ENCODE results near the gene PAIP2. TPM values are rescaled to one million over a fixed set of nuclear protein-coding genes. Genes with fewer than 3 reads are reported as not detected.

PAIP2 gene
- total RNA-seq, 1 donor from 2014 or later: 77.0 TPM

GRCh38 chr5:139390639-139391569 is 49.2 kb downstream of the PAIP2 start:
- intact Hi-C loops (cut with micrococcal nuclease): loop anchor here (5.0 to 10.0 kb wide), 3 partner anchors 119 to 736 kb away; partner anchors contain the start of gene SIL1

DNA sequence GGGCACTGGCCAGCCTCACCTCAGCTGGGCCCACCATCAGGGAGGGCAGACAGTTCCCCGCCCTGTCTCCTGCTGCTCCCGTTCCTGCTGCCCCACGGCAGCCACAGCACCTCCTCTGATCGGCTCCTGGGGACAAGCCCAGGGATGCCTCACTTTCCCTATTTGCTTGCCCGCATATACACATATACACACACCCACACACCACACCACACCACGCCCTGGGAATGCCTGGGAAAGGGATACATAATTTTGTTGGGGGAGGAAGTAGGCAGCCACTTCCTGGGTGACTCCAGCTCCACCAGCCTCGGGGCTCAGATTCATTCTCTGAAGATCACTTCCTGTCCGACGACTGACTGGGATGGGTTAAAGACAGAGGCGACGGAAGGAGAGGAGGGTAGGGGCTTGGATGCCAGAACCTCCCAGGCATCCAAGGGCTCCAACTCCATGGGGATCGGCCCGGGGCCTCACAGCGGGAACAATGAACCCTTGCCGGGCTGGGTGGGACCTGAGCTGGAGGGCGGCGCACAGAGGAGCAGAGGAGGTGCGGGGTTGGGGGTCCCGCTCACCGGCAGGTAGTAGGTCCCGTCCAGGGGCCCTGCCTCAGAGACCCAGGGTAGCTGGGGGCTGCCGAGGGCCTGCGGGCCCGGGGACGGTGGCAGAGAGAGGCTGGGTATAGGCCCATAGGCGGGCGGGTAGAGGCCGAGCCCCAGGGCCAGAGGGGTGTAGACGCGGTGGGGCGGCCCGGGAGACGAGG is 50.1 kb downstream of the PAIP2 start:
- intact Hi-C loops (cut with micrococcal nuclease): loop anchor here (1.0 to 10.0 kb wide), 7 partner anchors 13 to 737 kb away; partner anchors contain the start of genes MATR3, PAIP2, SIL1 and SPATA24

DNA sequence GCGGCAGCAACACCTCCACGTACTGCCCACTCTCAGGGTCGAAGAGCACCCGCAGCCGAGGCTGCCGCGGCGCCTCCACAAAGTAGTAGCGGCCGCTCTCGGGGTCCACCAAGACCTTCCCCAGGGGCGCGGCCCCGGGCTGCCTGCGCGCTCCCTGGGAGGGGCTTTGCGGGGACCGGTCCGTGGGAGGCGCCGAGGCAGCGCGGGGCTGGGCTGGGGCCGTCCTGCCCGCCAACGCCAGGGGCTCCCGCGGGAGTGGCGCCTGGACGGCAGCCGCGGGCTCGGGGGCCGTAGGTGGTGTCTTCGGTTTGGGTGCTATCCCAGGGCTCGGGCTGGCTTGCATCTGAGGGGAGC is 50.6 kb downstream of the PAIP2 start:
- intact Hi-C loops (cut with micrococcal nuclease): loop anchor here (1.0 to 10.0 kb wide), 7 partner anchors 12 to 738 kb away; partner anchors contain the start of genes MATR3, PAIP2, SIL1 and SPATA24

DNA sequence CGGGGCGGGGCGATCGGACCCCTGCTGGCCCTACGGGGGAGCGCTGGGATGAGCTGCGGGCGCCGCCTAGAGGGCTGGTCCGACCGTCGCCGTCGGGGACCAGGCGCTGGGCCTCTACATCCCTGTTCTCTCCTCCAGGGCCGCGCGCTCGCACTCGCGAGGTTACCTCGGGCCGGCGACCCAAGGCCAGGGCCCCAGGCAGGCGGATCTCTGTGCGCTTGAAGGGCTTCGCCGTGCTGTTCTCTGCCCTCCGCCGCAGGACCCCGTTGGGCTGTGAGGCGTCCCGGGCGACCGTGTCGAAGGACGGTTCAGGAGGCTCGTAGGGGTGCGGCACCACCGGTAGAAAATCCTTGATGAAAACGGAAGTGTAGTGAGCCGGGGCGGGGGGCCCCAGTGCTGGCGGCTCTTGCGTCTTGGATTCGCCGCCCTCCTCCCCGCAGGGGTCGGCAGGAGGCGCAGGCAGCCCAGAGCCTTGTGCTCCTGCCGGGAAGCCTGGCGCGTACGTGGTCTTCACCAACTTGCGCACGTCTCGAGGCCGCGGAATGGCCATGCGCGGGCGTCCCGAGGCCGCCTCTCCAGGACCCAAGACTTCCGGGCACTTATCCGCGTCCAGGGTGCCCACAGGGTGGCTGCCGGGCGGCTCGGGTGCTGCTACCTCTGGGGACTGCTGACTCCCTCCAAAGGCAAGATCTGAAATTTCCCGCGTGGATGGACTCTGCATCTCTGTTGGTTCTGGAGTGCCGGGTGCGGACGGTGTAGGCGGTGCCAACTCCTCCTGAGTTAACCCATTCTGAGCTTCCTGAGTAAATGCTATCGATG is 51.2 kb downstream of the PAIP2 start:
- intact Hi-C loops (cut with micrococcal nuclease): loop anchor here (1.0 to 10.0 kb wide), 7 partner anchors 11 to 738 kb away; partner anchors contain the start of genes MATR3, PAIP2, SIL1 and SPATA24

DNA sequence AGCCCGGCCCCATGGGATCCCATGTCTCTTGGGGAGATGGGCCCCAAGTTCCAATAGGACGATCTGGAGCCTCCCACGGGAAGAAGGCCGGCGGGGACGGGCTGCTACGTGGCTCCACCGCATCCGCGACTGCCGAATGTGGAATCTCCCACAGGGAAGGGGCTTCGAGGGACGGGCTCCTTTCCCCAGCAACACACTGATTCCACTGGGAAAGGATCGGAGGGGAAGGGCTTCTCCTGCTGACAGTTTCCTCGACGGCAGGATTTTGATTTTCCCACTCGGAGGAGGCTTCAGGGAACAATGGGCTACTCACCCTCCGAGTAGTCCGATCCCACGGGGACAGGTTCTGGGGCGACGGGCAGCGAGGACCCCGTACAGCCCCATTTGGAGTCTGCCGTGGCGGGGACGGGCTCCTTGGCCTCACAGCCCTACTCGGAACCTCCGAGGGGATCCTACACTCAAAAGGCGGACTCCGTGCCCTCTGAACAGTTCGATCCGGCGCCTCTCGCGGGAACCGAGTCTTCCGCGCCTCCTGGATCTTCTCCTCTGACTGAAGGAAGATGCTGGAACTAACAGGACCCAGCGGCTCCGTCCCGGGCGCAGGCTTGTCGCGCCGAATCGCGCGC is 52.0 kb downstream of the PAIP2 start:
- intact Hi-C loops (cut with micrococcal nuclease): loop anchor here (2.0 to 10.0 kb wide), 5 partner anchors 101 to 739 kb away; partner anchors contain the start of genes MATR3, SIL1 and UBE2D2

GRCh38 chr5:139394123-139394653 is 52.5 kb downstream of the PAIP2 start:
- intact Hi-C loops (cut with micrococcal nuclease): loop anchor here (5.0 to 10.0 kb wide), 3 partner anchors 122 to 739 kb away; partner anchors contain the start of gene SIL1

GRCh38 chr5:139394654-139395566 is 53.3 kb downstream of the PAIP2 start, which contains the start of gene PROB1:
Gene PROB1, minus strand, starts transcription at chr5:139395104. Its CDS starts 23 bp downstream, at chr5:139395081.
- intact Hi-C loops (cut with micrococcal nuclease): loop anchor here (5.0 to 10.0 kb wide), 3 partner anchors 123 to 740 kb away; partner anchors contain the start of gene SIL1

DNA sequence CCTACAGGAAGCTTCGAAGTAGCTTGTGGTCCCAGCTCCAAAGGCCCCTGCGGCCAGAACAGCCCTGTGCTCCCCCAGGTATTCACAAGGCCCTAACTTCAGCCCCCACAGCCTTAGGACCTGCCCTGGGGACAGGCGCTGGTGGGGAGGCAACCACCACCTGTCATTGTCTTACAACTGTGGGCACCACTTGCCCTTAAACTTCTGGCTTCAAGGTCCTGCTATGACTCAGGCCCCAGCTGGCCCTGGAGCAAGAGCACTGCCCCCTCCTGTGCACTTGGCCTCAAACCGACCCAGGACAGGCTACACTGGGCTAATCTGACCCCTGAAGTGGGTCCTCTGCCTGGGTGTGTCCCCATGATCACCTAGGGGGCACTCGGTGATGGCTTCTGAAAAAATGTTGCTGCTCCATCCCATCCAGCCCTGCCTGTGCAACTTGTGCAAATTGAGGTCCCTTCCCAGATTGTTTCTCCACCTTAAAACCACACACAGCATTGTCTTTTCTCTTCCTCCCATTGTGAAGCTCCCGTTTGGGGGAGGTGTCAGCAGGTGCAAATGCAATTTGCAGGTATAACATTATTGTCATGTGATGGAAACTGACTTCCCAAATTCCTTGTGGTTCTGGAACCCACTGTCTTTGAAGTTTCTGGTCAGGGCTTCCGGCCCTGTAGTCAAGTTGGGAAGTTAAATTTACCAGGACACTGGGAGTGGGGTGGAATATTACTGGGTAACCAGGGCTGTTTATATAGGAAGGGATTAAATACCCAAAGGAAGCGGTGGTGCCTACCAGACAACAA is 54.4 kb downstream of the PAIP2 start:
- intact Hi-C loops (cut with micrococcal nuclease): loop anchor here (10.0 kb wide), 1 partner anchor 741 kb away; no protein-coding TSS in a partner anchor

DNA sequence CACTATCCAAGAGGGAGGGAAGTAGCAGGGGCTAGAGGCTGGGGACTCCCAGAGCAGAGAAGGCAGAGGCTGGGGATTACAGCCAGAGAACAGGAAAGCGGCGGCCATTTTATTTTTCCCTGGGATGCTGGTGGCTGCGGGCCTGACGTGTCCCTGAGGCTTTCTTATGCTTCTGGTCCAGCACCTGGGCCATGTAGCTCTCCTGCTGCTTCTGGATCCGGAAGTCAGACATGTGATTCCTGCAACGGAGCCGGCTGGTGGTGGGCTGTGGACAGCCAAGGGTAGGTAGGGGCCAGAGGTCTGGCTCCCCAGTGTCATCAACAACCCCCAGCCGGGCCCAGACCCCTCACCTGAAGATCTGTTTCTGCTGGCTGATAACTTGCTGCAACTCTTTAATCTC is 55.0 kb downstream of the PAIP2 start:
- intact Hi-C loops (cut with micrococcal nuclease): loop anchor here (10.0 kb wide), 1 partner anchor 742 kb away; no protein-coding TSS in a partner anchor

- intact Hi-C loops (cut with micrococcal nuclease): loop anchor here (10.0 kb wide), 1 partner anchor 743 kb away; no protein-coding TSS in a partner anchor
Measured at GRCh38 chr5:139397921-139398320, 56.3 kb downstream of the PAIP2 start.

DNA sequence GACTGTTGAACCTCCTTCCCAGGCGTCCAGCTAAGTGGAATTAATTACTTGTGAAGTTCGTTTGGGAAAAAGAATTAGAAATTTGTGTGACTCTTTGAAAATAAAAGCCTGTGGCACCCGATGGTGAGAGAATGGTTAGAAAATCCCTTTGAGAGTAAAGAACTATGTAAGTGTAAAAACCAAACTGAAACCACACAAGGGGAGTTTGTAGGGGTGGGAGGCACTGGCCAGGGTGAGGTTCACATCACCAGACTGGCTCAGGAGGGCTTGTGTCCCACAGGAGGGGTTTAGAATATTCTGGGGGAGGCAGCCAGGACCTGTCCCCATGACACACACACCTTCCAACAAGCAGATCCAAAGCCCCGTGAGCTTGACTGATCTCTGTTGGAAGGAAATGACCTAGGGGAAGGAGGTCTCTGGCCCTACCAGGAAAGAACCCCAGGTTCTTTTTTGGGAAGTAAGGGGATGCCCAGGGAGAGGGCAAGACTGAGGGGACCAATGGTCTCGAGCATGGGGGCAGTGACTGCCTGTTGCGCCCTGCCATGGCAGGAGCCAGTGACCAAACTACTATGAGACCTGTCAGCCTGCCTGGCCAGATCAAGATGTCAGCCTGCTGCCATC is 58.0 kb downstream of the PAIP2 start:
- intact Hi-C loops (cut with micrococcal nuclease): loop anchor here (5.0 to 10.0 kb wide), 6 partner anchors 745 to 1003 kb away; partner anchors contain the start of genes ANKHD1, CYSTM1, EGR1 and ETF1

- intact Hi-C loops (cut with micrococcal nuclease): loop anchor here (5.0 to 10.0 kb wide), 5 partner anchors 773 to 1001 kb away; partner anchors contain the start of genes ANKHD1, CYSTM1, EGR1 and ETF1
Measured at GRCh38 chr5:139401546-139401945, 59.9 kb downstream of the PAIP2 start.

DNA sequence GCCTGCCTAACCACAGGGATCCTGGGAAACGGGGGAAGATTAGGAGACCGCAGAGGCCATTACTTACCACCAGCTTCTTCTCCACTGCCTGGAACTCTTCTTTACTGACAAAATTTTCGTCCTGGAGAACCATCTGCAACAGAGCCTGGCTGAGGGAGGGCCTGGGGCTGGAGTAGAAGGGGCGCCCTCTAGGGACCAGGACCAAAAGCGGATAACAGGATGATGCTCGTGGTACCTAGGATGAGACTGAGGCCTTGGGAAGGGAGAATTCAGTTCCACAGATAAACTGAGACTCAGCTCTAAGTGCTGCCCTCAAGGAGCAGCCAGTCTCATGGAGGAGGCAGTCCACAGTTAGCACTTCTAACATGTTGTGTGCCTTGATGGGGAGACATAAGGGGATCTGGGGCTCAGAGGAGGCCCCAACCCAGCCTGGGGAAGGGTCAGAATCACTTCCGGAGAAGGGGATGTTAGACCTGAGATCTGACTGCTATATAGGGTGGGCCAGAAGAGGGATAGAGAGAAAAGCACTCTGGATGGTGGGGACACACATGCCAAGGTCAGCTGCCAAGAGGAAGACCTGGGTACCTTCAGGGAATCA is 61.0 kb downstream of the PAIP2 start:
- intact Hi-C loops (cut with micrococcal nuclease): loop anchor here (5.0 to 10.0 kb wide), 5 partner anchors 772 to 1000 kb away; partner anchors contain the start of genes ANKHD1, CYSTM1, EGR1 and ETF1

DNA sequence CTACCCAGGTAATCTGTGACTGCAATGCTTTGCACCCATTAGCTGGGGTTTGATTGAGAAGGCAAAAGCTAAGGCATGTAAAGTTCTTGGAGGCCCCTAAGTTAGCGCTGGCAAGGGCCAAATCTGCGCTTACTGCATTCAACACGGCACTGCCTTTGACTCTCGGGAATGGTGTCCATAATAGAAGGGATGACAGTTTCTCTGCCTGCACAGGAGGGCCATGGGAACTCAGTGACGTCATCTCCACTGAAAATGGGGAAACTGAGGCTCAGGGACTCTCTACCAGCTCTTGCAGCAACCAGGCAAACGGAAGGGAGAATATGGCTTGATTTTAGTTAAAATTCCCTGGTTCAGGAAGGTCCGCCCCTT is 61.7 kb downstream of the PAIP2 start:
- intact Hi-C loops (cut with micrococcal nuclease): loop anchor here (5.0 to 10.0 kb wide), 5 partner anchors 771 to 999 kb away; partner anchors contain the start of genes ANKHD1, CYSTM1, EGR1 and ETF1

DNA sequence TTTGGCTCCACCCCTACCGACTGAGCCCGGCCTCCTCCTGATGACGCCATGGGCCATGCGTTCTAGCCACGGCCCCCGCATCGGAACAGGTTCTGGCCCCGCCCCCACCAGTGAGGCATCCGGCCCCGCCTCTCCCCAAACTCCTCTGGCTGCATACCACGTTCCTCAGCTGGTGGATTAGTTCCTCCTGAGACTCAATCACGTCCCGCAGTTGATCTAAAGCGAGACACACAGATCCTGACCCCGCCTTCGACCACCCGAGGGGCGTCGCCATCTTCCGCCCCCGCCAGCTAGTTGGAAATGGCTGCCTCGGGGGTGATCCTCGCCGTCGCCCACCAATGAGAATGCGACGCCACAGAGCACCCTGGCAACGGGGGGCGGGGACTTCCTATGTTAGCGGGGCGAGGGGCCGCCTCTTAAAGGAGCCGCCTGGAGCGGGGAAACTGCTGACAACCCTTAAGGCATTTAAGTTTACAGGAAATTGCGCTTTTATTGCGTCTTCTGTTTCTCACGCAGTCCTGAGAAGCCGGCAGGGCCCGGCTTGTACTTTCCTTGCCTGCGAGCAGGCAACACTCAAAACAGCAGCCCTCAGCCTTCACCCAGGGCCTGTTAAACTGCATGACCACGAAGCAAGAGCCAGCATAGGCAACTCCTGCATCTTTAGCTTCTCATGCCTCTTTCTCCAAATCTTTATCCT is 62.3 kb downstream of the PAIP2 start, which contains the start of gene SPATA24:
Gene SPATA24 (minus strand): TSS at position 303 of the 697 bp plus-strand sequence. CDS start 29 bp downstream, at position 274.
- intact Hi-C loops (cut with micrococcal nuclease): loop anchor here (1.0 to 10.0 kb wide), 10 partner anchors 10 to 998 kb away; partner anchors contain the start of genes ANKHD1, CYSTM1, DNAJC18 and EGR1

Data from T-helper 2 cell treated with Interferon-gamma antibody and Interleukin-4, amounts not matched to agents 100 ng/mL and 5 ng/mL, for 36 hours (primary cell).